Subcutaneous adipose tissue (tissue), 4 donors: ENCODE results near the gene CCDC157. TPM values are rescaled to one million over a fixed set of nuclear protein-coding genes. Genes with fewer than 3 reads are reported as not detected.

Experiments used
- total RNA-seq, 4 donors: library from RNA; depleted of rRNA; stranded (reverse); fragments of >200 nt; gene quantifications; one replicate each; pipeline ENCODE4 v1.1.0, GENCODE V29; 2016
- TF ChIP-seq, protein P1 (sequence below): fragments of 450-650 bp; IDR thresholded peaks from one replicate; pipeline ENCODE4 v1.5.1; 2016; ENCODE audit warnings: low read depth, mild to moderate bottlenecking, control low read depth, antibody characterized with exemption, moderate library complexity

The CCDC157 gene
- total RNA-seq, 4 donors from 2014 or later, result 1.0 to 4.7 (median 2.5) TPM

GRCh38 chr22:30327864-30328345 lies 28.9 kb upstream of the CCDC157 start:
- TF ChIP-seq, protein P1, sequence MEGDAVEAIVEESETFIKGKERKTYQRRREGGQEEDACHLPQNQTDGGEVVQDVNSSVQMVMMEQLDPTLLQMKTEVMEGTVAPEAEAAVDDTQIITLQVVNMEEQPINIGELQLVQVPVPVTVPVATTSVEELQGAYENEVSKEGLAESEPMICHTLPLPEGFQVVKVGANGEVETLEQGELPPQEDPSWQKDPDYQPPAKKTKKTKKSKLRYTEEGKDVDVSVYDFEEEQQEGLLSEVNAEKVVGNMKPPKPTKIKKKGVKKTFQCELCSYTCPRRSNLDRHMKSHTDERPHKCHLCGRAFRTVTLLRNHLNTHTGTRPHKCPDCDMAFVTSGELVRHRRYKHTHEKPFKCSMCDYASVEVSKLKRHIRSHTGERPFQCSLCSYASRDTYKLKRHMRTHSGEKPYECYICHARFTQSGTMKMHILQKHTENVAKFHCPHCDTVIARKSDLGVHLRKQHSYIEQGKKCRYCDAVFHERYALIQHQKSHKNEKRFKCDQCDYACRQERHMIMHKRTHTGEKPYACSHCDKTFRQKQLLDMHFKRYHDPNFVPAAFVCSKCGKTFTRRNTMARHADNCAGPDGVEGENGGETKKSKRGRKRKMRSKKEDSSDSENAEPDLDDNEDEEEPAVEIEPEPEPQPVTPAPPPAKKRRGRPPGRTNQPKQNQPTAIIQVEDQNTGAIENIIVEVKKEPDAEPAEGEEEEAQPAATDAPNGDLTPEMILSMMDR, result no peak

DNA sequence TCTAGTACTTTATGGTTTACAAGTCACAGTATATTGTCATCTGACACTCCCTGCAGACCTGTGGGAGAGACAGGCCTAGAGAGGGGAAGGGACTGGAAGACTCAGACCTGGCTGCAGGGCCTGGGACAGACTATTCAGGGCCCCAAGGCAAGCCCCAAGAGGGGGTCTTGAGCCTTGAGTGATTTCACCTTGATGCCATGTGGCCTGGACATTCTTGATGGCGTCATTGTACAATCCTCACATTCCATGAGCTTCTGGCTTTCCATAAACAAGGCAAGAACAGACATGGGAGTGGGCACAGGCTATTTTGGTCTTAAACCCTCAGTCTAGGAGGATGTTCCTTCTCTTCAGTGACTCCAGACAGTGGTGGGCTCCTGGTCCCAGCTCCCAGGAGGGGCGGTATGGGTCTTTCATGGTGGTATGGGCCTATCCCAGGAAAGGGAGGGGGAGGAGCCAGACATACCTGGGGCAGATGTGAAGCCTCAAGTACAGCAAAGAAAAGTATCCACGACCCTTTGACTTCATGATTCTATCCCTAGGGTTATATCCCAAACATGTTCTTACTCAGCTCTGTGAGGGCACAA lies 28.2 kb upstream of the CCDC157 start:
- TF ChIP-seq, protein P1, result no peak

DNA sequence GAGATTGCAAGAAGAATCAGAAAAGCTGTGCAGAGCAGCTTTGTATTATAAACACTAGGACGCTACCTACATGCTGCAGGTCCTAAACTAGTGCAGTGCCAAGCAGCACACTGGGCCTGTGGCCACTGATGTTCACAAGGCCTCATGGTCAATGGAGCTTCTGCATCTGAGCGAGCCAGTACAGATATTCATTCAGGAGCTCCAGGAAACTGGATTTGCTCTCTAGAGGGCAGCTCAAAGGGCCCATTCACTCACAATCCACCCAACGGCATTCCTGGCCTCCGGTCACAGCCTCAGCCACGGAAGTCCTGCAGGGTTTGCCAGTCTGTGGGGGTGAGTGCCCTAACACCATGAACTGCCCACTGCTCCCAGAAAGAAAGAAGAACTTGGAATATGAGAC lies 24.3 kb upstream of the CCDC157 start:
- TF ChIP-seq, protein P1, result no peak

GRCh38 chr22:30332994-30333706 lies 23.7 kb upstream of the CCDC157 start:
- TF ChIP-seq, protein P1, result no peak

- TF ChIP-seq, protein P1, result no peak
These were observed 23.1 kb upstream of the CCDC157 start for GRCh38 chr22:30333707-30334087.

GRCh38 chr22:30334646-30335045 lies 22.2 kb upstream of the CCDC157 start:
- TF ChIP-seq, protein P1, result no peak

DNA sequence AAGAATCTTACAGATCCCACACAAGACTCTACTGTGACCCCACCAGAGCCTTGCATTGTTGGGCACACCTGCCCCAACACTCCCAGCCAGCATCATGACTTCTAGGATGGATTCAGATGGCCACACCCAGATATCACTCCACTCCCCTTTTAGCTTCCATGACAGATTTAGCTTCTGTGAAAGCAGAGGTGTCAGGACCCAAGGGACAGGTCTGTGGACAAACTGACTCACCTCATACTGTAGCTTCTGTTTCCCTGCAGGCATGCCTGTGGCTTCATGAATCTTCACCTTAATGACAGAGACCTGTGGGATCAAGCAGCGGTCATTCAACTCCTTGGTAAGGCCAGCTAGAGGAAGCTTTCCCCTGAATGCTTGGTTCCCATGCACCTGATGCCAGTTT lies 21.6 kb upstream of the CCDC157 start:
- TF ChIP-seq, protein P1, result no peak
